NCI-H1694 treated with DMSO at 0.1 percent for 48 hours (cell line): ENCODE data around the gene NPAS2.

Experiments used
- DNase-seq: peaks from one replicate; lab custom pipeline; 2025; lab: John Stamatoyannopoulos, UW

Gene NPAS2

GRCh38 chr2:100821911-100822265, 1.9 kb downstream of the NPAS2 start:
- no peak for DNase-seq

GRCh38 chr2:100822587-100823248, 2.8 kb downstream of the NPAS2 start:
- DNase-seq: no peak

GRCh38 chr2:100823665-100824438, 3.9 kb downstream of the NPAS2 start:
- no peak for DNase-seq

GRCh38 chr2:100824842-100825241, 4.9 kb downstream of the NPAS2 start:
- no peak for DNase-seq

GRCh38 chr2:100826494-100826893, 6.6 kb downstream of the NPAS2 start:
- no peak for DNase-seq

- no peak for DNase-seq
Observed at GRCh38 chr2:100831158-100831750, 11.3 kb downstream of the NPAS2 start.

GRCh38 chr2:100831831-100832230, 11.9 kb downstream of the NPAS2 start:
- no peak for DNase-seq

GRCh38 chr2:100832885-100833284, 12.9 kb downstream of the NPAS2 start:
- DNase-seq: no peak

- no peak for DNase-seq
Observed at GRCh38 chr2:100833331-100833730, 13.4 kb downstream of the NPAS2 start.

- no peak for DNase-seq
Observed at GRCh38 chr2:100834221-100834620, 14.3 kb downstream of the NPAS2 start.

- no peak for DNase-seq
Observed at GRCh38 chr2:100835006-100835659, 15.2 kb downstream of the NPAS2 start.

GRCh38 chr2:100840519-100840918, 20.6 kb downstream of the NPAS2 start:
- no peak for DNase-seq

- DNase-seq: no peak
Observed at GRCh38 chr2:100842241-100842922, 22.4 kb downstream of the NPAS2 start.

GRCh38 chr2:100844514-100844913, 24.6 kb downstream of the NPAS2 start:
- DNase-seq: no peak

GRCh38 chr2:100845141-100845991, 25.4 kb downstream of the NPAS2 start:
- DNase-seq: no peak

GRCh38 chr2:100846716-100847115, 26.8 kb downstream of the NPAS2 start:
- DNase-seq: no peak

- no peak for DNase-seq
Observed at GRCh38 chr2:100852447-100852846, 32.5 kb downstream of the NPAS2 start.

- no peak for DNase-seq
Observed at GRCh38 chr2:100852999-100853908, 33.3 kb downstream of the NPAS2 start.

- DNase-seq: no peak
Observed at GRCh38 chr2:100853909-100854810, 34.2 kb downstream of the NPAS2 start.
